ENCODE measurements around the gene PDXK.
A peak's percentile ranks its signal among the peaks of the same experiment; 100 is the strongest.

The PDXK gene

GRCh38 chr21:43728467-43729390 is 9.8 kb downstream of the PDXK start:
- H3K4me1 Mint-ChIP-seq: peaks cover 48% of the 10 kb centered on the region
- ATAC-seq (peak; percentile 93), DNase-seq (ENCODE audit: low spot score in 2 of 2) (peak; percentile 65 to 89)
- peak overlapping the region; percentile 82 for H3K4me3 Mint-ChIP-seq
- peaks cover 21% of the 10 kb centered on the region for H3K36me3 Mint-ChIP-seq
- peak overlapping the region; percentile 93 for H3K27ac Mint-ChIP-seq
- no peaks in the 10 kb centered on the region for H3K9me3 Mint-ChIP-seq

- peaks cover 68% of the 10 kb centered on the region for H3K4me1 Mint-ChIP-seq
- no peaks in the 10 kb centered on the region for H3K9me3 Mint-ChIP-seq
- no peak overlapping the region for H3K4me3 Mint-ChIP-seq
- peak overlapping the region; percentile 86 for H3K27ac Mint-ChIP-seq
- no peak for DNase-seq (ENCODE audit: low spot score in 2 of 2)
- H3K36me3 Mint-ChIP-seq: peaks cover 12% of the 10 kb centered on the region
- no peak for ATAC-seq
Observed at GRCh38 chr21:43731476-43731875, 12.5 kb downstream of the PDXK start.

GRCh38 chr21:43731891-43732711 is 13.2 kb downstream of the PDXK start:
- no peak for DNase-seq (ENCODE audit: low spot score in 2 of 2)
- H3K9me3 Mint-ChIP-seq: no peaks in the 10 kb centered on the region
- H3K4me3 Mint-ChIP-seq: no peak overlapping the region
- H3K27ac Mint-ChIP-seq: peak overlapping the region; percentile 86
- ATAC-seq: no peak
- peaks cover 12% of the 10 kb centered on the region for H3K36me3 Mint-ChIP-seq
- H3K4me1 Mint-ChIP-seq: peaks cover 64% of the 10 kb centered on the region

- H3K27ac Mint-ChIP-seq: no peak overlapping the region
- no peak for ATAC-seq
Observed at GRCh38 chr21:43733060-43733459, 14.1 kb downstream of the PDXK start.

GRCh38 chr21:43733529-43734071 is 14.7 kb downstream of the PDXK start:
- peaks cover 49% of the 10 kb centered on the region for H3K4me1 Mint-ChIP-seq
- ATAC-seq: peak; percentile 69
- H3K9me3 Mint-ChIP-seq: no peaks in the 10 kb centered on the region
- H3K4me3 Mint-ChIP-seq: peak overlapping the region; percentile 24
- peaks cover 14% of the 10 kb centered on the region for H3K36me3 Mint-ChIP-seq
- peak overlapping the region; percentile 74 for H3K27ac Mint-ChIP-seq
- DNase-seq (ENCODE audit: low spot score in 2 of 2): no peak

More at GRCh38 chr21:43733060-43733459, 14.1 kb downstream of the PDXK start:
- Mint-ChIP-seq H3K4me3 (no peak overlapping the region), H3K36me3 (peaks cover 16% of the 10 kb centered on the region), H3K4me1 (peaks cover 54% of the 10 kb centered on the region), H3K9me3 (no peaks in the 10 kb centered on the region)
- DNase-seq (ENCODE audit: low spot score in 2 of 2): no peak

- Mint-ChIP-seq H3K27ac (peak overlapping the region; percentile 74), H3K4me3 (peak overlapping the region; percentile 24), H3K4me1 (peaks cover 41% of the 10 kb centered on the region), H3K36me3 (peaks cover 12% of the 10 kb centered on the region), H3K9me3 (no peaks in the 10 kb centered on the region)
- ATAC-seq (peak; percentile 63), DNase-seq (ENCODE audit: low spot score in 2 of 2) (no peak)
Observed at GRCh38 chr21:43734131-43734927, 15.4 kb downstream of the PDXK start.

- Mint-ChIP-seq H3K4me1 (peaks cover 37% of the 10 kb centered on the region), H3K9me3 (no peaks in the 10 kb centered on the region), H3K36me3 (peaks cover 12% of the 10 kb centered on the region), H3K27ac (no peak overlapping the region), H3K4me3 (no peak overlapping the region)
- ATAC-seq (no peak), DNase-seq (ENCODE audit: low spot score in 2 of 2) (no peak)
Observed at GRCh38 chr21:43734928-43735229, 15.9 kb downstream of the PDXK start.

GRCh38 chr21:43735236-43736091 is 16.5 kb downstream of the PDXK start:
- no peak overlapping the region for H3K27ac Mint-ChIP-seq
- no peak for ATAC-seq
- H3K4me3 Mint-ChIP-seq: no peak overlapping the region
- peaks cover 13% of the 10 kb centered on the region for H3K36me3 Mint-ChIP-seq
- no peak for DNase-seq (ENCODE audit: low spot score in 2 of 2)
- H3K4me1 Mint-ChIP-seq: peaks cover 42% of the 10 kb centered on the region
- H3K9me3 Mint-ChIP-seq: no peaks in the 10 kb centered on the region

GRCh38 chr21:43736224-43736883 is 17.4 kb downstream of the PDXK start:
- Mint-ChIP-seq H3K9me3 (no peaks in the 10 kb centered on the region), H3K4me1 (peaks cover 43% of the 10 kb centered on the region), H3K27ac (no peak overlapping the region), H3K36me3 (peaks cover 19% of the 10 kb centered on the region), H3K4me3 (no peak overlapping the region)
- no peak for ATAC-seq
- no peak for DNase-seq (ENCODE audit: low spot score in 2 of 2)

GRCh38 chr21:43737158-43737950 is 18.4 kb downstream of the PDXK start:
- ATAC-seq (no peak), DNase-seq (ENCODE audit: low spot score in 2 of 2) (no peak)
- Mint-ChIP-seq H3K4me3 (no peak overlapping the region), H3K4me1 (peaks cover 40% of the 10 kb centered on the region), H3K9me3 (no peaks in the 10 kb centered on the region), H3K27ac (no peak overlapping the region), H3K36me3 (peaks cover 19% of the 10 kb centered on the region)

GRCh38 chr21:43739621-43740435 is 20.9 kb downstream of the PDXK start:
- Mint-ChIP-seq H3K9me3 (no peaks in the 10 kb centered on the region), H3K36me3 (peaks cover 24% of the 10 kb centered on the region), H3K4me3 (no peak overlapping the region), H3K4me1 (peaks cover 23% of the 10 kb centered on the region), H3K27ac (peak overlapping the region; percentile 76)
- DNase-seq (ENCODE audit: low spot score in 2 of 2) (no peak), ATAC-seq (peak; percentile 57)

- Mint-ChIP-seq H3K4me1 (peaks cover 20% of the 10 kb centered on the region), H3K27ac (peak overlapping the region; percentile 76), H3K36me3 (peaks cover 32% of the 10 kb centered on the region), H3K4me3 (peak overlapping the region; percentile 31), H3K9me3 (no peaks in the 10 kb centered on the region)
- DNase-seq (ENCODE audit: low spot score in 2 of 2) (no peak), ATAC-seq (peak; percentile 74)
Observed at GRCh38 chr21:43740497-43741156, 21.7 kb downstream of the PDXK start.

All from stimulated activated effector memory CD8-positive, alpha-beta T cell treated with anti-CD3 and anti-CD28 coated beads, Interleukin-12 subunit alpha, Interleukin-12 subunit beta, amount 100 ng/mL, for 72 hours (primary cell).